Endodermal cell (in vitro differentiated cells): ENCODE measurements around the gene HAUS8. TPM values are rescaled to one million over a fixed set of nuclear protein-coding genes. Genes with fewer than 3 reads are reported as not detected.

ENCODE experiments used
- DNase-seq: peaks from one replicate; pipeline ENCODE4 v3.0.0-alpha.2; 2017
- H3K27ac ChIP-seq: 2 replicates; pipeline ENCODE4 v1.5.1; 2013; ENCODE audit warnings: mild to moderate bottlenecking, low read depth, low read length, moderate library complexity
- H3K27me3 ChIP-seq: 2 replicates; pipeline ENCODE4 v1.6.1; 2013; ENCODE audit warnings: mild to moderate bottlenecking, low read length, moderate library complexity; ENCODE audit not compliant: insufficient read depth, control insufficient read depth, poor library complexity, severe bottlenecking
- H3K36me3 ChIP-seq: 2 replicates; pipeline ENCODE4 v1.7.0; 2013; ENCODE audit warnings: mild to moderate bottlenecking, low read length, moderate library complexity; ENCODE audit not compliant: control insufficient read depth, insufficient read depth
- H3K4me1 ChIP-seq: one replicate; pipeline ENCODE4 v1.7.0; 2013; ENCODE audit warnings: low read length; ENCODE audit not compliant: control insufficient read depth, insufficient read depth
- H3K4me3 ChIP-seq: 2 replicates; pipeline ENCODE4 v1.5.1; 2013; ENCODE audit warnings: mild to moderate bottlenecking, low read length, moderate library complexity
- H3K9ac ChIP-seq: 2 replicates; pipeline ENCODE4 v1.6.1; 2013; ENCODE audit warnings: mild to moderate bottlenecking, low read length, moderate library complexity; ENCODE audit not compliant: poor library complexity, severe bottlenecking; ENCODE audit errors: extremely low read depth
- H3K9me3 ChIP-seq: 2 replicates; pipeline ENCODE4 v1.6.1; 2013; ENCODE audit warnings: mild to moderate bottlenecking, low read length, moderate library complexity; ENCODE audit not compliant: control insufficient read depth
- H3K27ac Mint-ChIP-seq: 2 replicates; pipeline ENCODE4 v1.8.0; 2020; ENCODE audit warnings: mixed read lengths
- H3K27me3 Mint-ChIP-seq: 2 replicates; pipeline ENCODE4 v1.8.0; 2021; ENCODE audit warnings: mild to moderate bottlenecking, mixed read lengths; ENCODE audit not compliant: insufficient read depth
- H3K36me3 Mint-ChIP-seq: 2 replicates; pipeline ENCODE4 v1.8.0; 2020; ENCODE audit warnings: low read depth, mixed read lengths
- H3K4me1 Mint-ChIP-seq: 2 replicates; pipeline ENCODE4 v1.8.0; 2020; ENCODE audit warnings: mixed read lengths
- H3K4me3 Mint-ChIP-seq: 2 replicates; pipeline ENCODE4 v1.8.0; 2020; ENCODE audit warnings: mild to moderate bottlenecking, moderate library complexity, mixed read lengths
- H3K9me3 Mint-ChIP-seq: 2 replicates; pipeline ENCODE4 v1.8.0; 2020; ENCODE audit warnings: mild to moderate bottlenecking, mixed read lengths
- CTCF ChIP-seq: fragments of 200-600 bp; sonication (generic); conservative IDR thresholded peaks from 2 replicates; pipeline ENCODE4 v1.5.0; 2021; ENCODE audit warnings: antibody characterized with exemption, mild to moderate bottlenecking
- WGBS, 2 experiments: methylation state at CpG; one replicate each; pipeline versions ENCODE4 v1.1.5 to v1.1.7; 2013; ENCODE audit warnings: missing lambda C conversion rate in 2 of 2, mixed read lengths in 1 of 2; ENCODE audit not compliant: insufficient coverage in 1 of 2, insufficient read length in 1 of 2; 5-methylcytosine and 5-hydroxymethylcytosine counted together
- total RNA-seq, 2 donors: library from RNA; stranded (reverse); fragmentation: NEBNext Ultra II Directional in 1 of 2; extraction: Animal tissue kit (Norgen Biotek cat#: 25700) in 1 of 2; gene quantifications; 2 replicates in 1 of 2; 3 replicates in 1 of 2; pipeline ENCODE4 v1.2.1, GENCODE V29; 2021

The HAUS8 gene
- total RNA-seq, 2 donors from 2014 or later: 19.4 to 19.9 TPM

GRCh38 chr19:17049711-17050280 is 25.5 kb downstream of the HAUS8 start:
- H3K4me1 ChIP-seq: no peaks in the 10 kb centered on the region
- no peak overlapping the region for H3K4me3 ChIP-seq
- no peaks in the 10 kb centered on the region for H3K9me3 ChIP-seq
- Mint-ChIP-seq H3K27ac (no peak overlapping the region), H3K9me3 (no peaks in the 10 kb centered on the region), H3K4me3 (no peak overlapping the region), H3K36me3 (peaks cover 32% of the 10 kb centered on the region), H3K27me3 (no peaks in the 10 kb centered on the region), H3K4me1 (no peaks in the 10 kb centered on the region)
- WGBS, 2 experiments: 92 to 94% methylated on average over 16 to 18 of the region's 18 CpGs
- DNase-seq: no peak
- H3K27me3 ChIP-seq: no peaks in the 10 kb centered on the region
- no peak overlapping the region for H3K27ac ChIP-seq
- H3K9ac ChIP-seq: no peak overlapping the region
- H3K36me3 ChIP-seq: peaks cover 32% of the 10 kb centered on the region
- no peak for TF ChIP-seq CTCF

GRCh38 chr19:17048885-17049453 is 26.3 kb downstream of the HAUS8 start:
- H3K9me3 Mint-ChIP-seq: no peaks in the 10 kb centered on the region
- no peak overlapping the region for H3K4me3 Mint-ChIP-seq
- Histone ChIP-seq H3K4me1 (no peaks in the 10 kb centered on the region), H3K4me3 (no peak overlapping the region), H3K27me3 (no peaks in the 10 kb centered on the region), H3K27ac (no peak overlapping the region), H3K9ac (no peak overlapping the region), H3K9me3 (no peaks in the 10 kb centered on the region), H3K36me3 (peaks cover 32% of the 10 kb centered on the region)
- no peaks in the 10 kb centered on the region for H3K27me3 Mint-ChIP-seq
- peaks cover 29% of the 10 kb centered on the region for H3K36me3 Mint-ChIP-seq
- WGBS, 2 experiments: 92 to 94% methylated on average over 7 to 16 of the region's 16 CpGs
- no peak for DNase-seq
- H3K4me1 Mint-ChIP-seq: no peaks in the 10 kb centered on the region
- TF ChIP-seq CTCF: no peak
- no peak overlapping the region for H3K27ac Mint-ChIP-seq

DNA sequence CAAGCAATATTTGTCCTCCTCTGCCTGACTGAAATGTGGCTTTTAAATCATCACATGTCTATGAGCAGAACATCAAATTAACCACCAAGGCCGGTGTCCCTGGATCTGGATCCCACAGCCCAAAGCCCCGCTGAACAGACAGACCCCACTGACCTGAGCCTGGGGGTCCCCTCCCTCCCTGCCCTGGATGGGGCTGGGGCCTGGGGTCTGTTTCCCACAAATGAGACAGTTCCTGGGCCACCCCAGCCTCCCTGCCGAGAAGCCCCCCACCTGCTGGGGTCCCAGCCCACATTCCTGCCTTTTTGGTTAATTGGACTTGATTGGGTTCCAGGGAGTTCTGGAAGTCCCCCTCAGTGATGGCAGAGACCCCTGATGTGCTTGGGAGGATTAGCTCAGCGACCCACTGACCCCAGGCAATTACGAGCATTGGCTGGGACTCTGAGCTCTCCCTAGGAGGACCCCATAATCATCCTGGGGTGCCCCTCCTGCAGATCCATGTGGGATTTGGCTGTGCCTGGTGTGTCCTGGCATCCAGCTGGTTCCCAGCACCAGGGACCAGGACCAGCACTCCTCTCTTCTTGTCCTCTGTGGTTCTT is 29.2 kb downstream of the HAUS8 start:
- Mint-ChIP-seq H3K4me3 (no peak overlapping the region), H3K27ac (no peak overlapping the region), H3K36me3 (peaks cover 9% of the 10 kb centered on the region), H3K27me3 (no peaks in the 10 kb centered on the region), H3K4me1 (no peaks in the 10 kb centered on the region), H3K9me3 (no peaks in the 10 kb centered on the region)
- no peaks in the 10 kb centered on the region for H3K9me3 ChIP-seq
- peaks cover 18% of the 10 kb centered on the region for H3K36me3 ChIP-seq
- no peak overlapping the region for H3K9ac ChIP-seq
- no peaks in the 10 kb centered on the region for H3K4me1 ChIP-seq
- H3K27me3 ChIP-seq: no peaks in the 10 kb centered on the region
- DNase-seq: no peak
- no peak overlapping the region for H3K4me3 ChIP-seq
- WGBS, 2 experiments: 88 to 91% methylated on average over 4 to 5 of the region's 5 CpGs
- no peak overlapping the region for H3K27ac ChIP-seq
- TF ChIP-seq CTCF: no peak
